ENCODE results near the gene MACROD2. TPM values are rescaled to one million over a fixed set of nuclear protein-coding genes. Genes with fewer than 3 reads are reported as not detected.

Gene MACROD2
- total and polyA plus RNA-seq, 2 donors (not counting 1 experiment from before 2014, with no cell fraction given) = 5.3 to 6.7 TPM

DNA sequence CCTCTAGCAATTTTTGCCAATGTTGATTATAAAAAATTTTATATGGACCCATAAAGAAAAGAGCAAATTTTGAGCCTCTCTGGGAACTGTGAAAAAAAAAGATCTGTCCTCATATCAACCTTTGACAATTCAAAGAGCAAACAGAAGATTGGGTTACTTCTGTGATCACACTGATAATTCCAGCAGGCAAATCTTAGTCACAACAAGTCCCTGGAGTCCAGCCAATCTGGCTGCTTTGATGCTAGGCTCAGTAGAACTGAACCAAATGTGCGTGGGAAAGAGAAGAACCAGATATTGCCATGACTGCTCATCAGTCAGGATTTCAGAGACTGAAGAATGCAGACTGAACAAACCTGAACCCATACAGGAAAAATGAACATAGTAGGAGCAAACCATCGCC is 780.5 kb downstream of the MACROD2 start:
- no peaks in the 10 kb centered on the region for H3K4me1 Mint-ChIP-seq
- CTCF ChIA-PET = interaction anchor here (0.5 kb wide), 1 partner anchor 320 kb away, joined by 3 read pairs; no protein-coding TSS in a partner anchor
- intact Hi-C loops (cut with micrococcal nuclease) = no loop called here
- H3K27me3 Mint-ChIP-seq = peaks cover 5% of the 10 kb centered on the region
- Histone ChIP-seq H3K4me2 (replicated peaks; ENCODE audit: low read depth, low read length, poor library complexity, severe bottlenecking) (no peak overlapping the region), H3K27ac (ENCODE audit: low read length in 2 of 2) (no peak overlapping the region), H3K4me3 (ENCODE audit: control extremely low read depth in 1 of 5, extremely low read depth in 1 of 5, insufficient read depth in 1 of 5, low read depth in 2 of 5, low read length in 4 of 5) (no peak overlapping the region), H4K20me1 (ENCODE audit: control insufficient read depth, insufficient read depth, low read length, poor library complexity, severe bottlenecking) (no peaks in the 10 kb centered on the region), H3K9me3 (ENCODE audit: control extremely low read depth in 1 of 3, control insufficient read depth in 2 of 3, insufficient read depth in 1 of 3, low read length in 2 of 3) (no peaks in the 10 kb centered on the region), H3K27me3 (replicated peaks in 1 of 4; ENCODE audit: control extremely low read depth in 1 of 4, control insufficient read depth in 3 of 4, insufficient read depth in 4 of 4, low read length in 3 of 4) (no peaks in the 10 kb centered on the region), H2AFZ (ENCODE audit: insufficient read depth, low read depth, low read length, poor library complexity, severe bottlenecking) (no peak overlapping the region), H3K36me3 (replicated peaks in 1 of 2; ENCODE audit: control extremely low read depth in 1 of 2, control insufficient read depth in 1 of 2, extremely low read depth in 1 of 2, insufficient read depth in 2 of 2, low read length in 1 of 2) (no peaks in the 10 kb centered on the region), H3K9ac (ENCODE audit: low read length) (no peak overlapping the region), H3K79me2 (ENCODE audit: control insufficient read depth, insufficient read depth, low read length) (no peaks in the 10 kb centered on the region), H3K4me1 (ENCODE audit: control insufficient read depth in 2 of 2, insufficient read depth in 2 of 2, low read length in 2 of 2) (no peaks in the 10 kb centered on the region)
- ATAC-seq (ENCODE audit: low read depth) (no peak), DNase-seq (no peak)
- WGBS (ENCODE audit: insufficient coverage) = 100% methylated on average over 1 of the region's 2 CpGs
- POLR2A ChIA-PET = no interaction called here
- H3K27ac Mint-ChIP-seq = no peak overlapping the region
- no peak overlapping the region for H3K4me3 Mint-ChIP-seq
- no peaks in the 10 kb centered on the region for H3K9me3 Mint-ChIP-seq (ENCODE audit: insufficient read depth)
- TF ChIP-seq EZH2 (IDR thresholded peaks at IDR 0.05; ENCODE audit: borderline replicate concordance, insufficient read depth, low read depth, low read length, poor library complexity, severe bottlenecking) = no peak
- TF ChIP-seq, protein P1, sequence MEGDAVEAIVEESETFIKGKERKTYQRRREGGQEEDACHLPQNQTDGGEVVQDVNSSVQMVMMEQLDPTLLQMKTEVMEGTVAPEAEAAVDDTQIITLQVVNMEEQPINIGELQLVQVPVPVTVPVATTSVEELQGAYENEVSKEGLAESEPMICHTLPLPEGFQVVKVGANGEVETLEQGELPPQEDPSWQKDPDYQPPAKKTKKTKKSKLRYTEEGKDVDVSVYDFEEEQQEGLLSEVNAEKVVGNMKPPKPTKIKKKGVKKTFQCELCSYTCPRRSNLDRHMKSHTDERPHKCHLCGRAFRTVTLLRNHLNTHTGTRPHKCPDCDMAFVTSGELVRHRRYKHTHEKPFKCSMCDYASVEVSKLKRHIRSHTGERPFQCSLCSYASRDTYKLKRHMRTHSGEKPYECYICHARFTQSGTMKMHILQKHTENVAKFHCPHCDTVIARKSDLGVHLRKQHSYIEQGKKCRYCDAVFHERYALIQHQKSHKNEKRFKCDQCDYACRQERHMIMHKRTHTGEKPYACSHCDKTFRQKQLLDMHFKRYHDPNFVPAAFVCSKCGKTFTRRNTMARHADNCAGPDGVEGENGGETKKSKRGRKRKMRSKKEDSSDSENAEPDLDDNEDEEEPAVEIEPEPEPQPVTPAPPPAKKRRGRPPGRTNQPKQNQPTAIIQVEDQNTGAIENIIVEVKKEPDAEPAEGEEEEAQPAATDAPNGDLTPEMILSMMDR (IDR thresholded peaks at IDR 0.05) = no peak

- H3K27me3 Mint-ChIP-seq = peaks cover 5% of the 10 kb centered on the region
- no peak overlapping the region for H3K27ac Mint-ChIP-seq
Measured at GRCh38 chr20:14777591-14777990, 782.3 kb downstream of the MACROD2 start.

More at GRCh38 chr20:14777591-14777990, 782.3 kb downstream of the MACROD2 start:
- H3K4me1 Mint-ChIP-seq = no peaks in the 10 kb centered on the region
- H3K4me2 ChIP-seq (replicated peaks; ENCODE audit: low read depth, low read length, poor library complexity, severe bottlenecking) = no peak overlapping the region
- H3K9me3 Mint-ChIP-seq (ENCODE audit: insufficient read depth) = no peaks in the 10 kb centered on the region
- H3K9me3 ChIP-seq (ENCODE audit: control extremely low read depth in 1 of 3, control insufficient read depth in 2 of 3, insufficient read depth in 1 of 3, low read length in 2 of 3) = no peaks in the 10 kb centered on the region
- no peaks in the 10 kb centered on the region for H4K20me1 ChIP-seq (ENCODE audit: control insufficient read depth, insufficient read depth, low read length, poor library complexity, severe bottlenecking)
- DNase-seq (no peak), ATAC-seq (ENCODE audit: low read depth) (no peak)
- ChIA-PET POLR2A (no interaction called here), CTCF (no interaction called here)
- no peak overlapping the region for H3K4me3 ChIP-seq (ENCODE audit: control extremely low read depth in 1 of 5, extremely low read depth in 1 of 5, insufficient read depth in 1 of 5, low read depth in 2 of 5, low read length in 4 of 5)
- no peak overlapping the region for H3K9ac ChIP-seq (ENCODE audit: low read length)
- TF ChIP-seq, protein P1 (IDR thresholded peaks at IDR 0.05) = no peak
- TF ChIP-seq EZH2 (IDR thresholded peaks at IDR 0.05; ENCODE audit: borderline replicate concordance, insufficient read depth, low read depth, low read length, poor library complexity, severe bottlenecking) = no peak
- H2AFZ ChIP-seq (ENCODE audit: insufficient read depth, low read depth, low read length, poor library complexity, severe bottlenecking) = no peak overlapping the region
- no peaks in the 10 kb centered on the region for H3K4me1 ChIP-seq (ENCODE audit: control insufficient read depth in 2 of 2, insufficient read depth in 2 of 2, low read length in 2 of 2)
- no peak overlapping the region for H3K4me3 Mint-ChIP-seq
- no peaks in the 10 kb centered on the region for H3K79me2 ChIP-seq (ENCODE audit: control insufficient read depth, insufficient read depth, low read length)
- no peaks in the 10 kb centered on the region for H3K27me3 ChIP-seq (replicated peaks in 1 of 4; ENCODE audit: control extremely low read depth in 1 of 4, control insufficient read depth in 3 of 4, insufficient read depth in 4 of 4, low read length in 3 of 4)
- 20% methylated on average over 1 of the region's 3 CpGs for WGBS (ENCODE audit: insufficient coverage)
- H3K36me3 ChIP-seq (replicated peaks in 1 of 2; ENCODE audit: control extremely low read depth in 1 of 2, control insufficient read depth in 1 of 2, extremely low read depth in 1 of 2, insufficient read depth in 2 of 2, low read length in 1 of 2) = no peaks in the 10 kb centered on the region
- intact Hi-C loops (cut with micrococcal nuclease) = no loop called here
- no peak overlapping the region for H3K27ac ChIP-seq (ENCODE audit: low read length in 2 of 2)
